Skeletal muscle satellite cell (primary cell): ENCODE measurements around the gene AGBL1.

Experiments
- H3K27me3 ChIP-seq: 2 replicates; pipeline ENCODE4 v1.7.0; 2013; ENCODE audit warnings: low read length; ENCODE audit not compliant: control insufficient read depth, insufficient read depth
- H3K36me3 ChIP-seq: 2 replicates; pipeline ENCODE4 v1.7.0; 2013; ENCODE audit warnings: mild to moderate bottlenecking, control low read depth, low read length; ENCODE audit not compliant: insufficient read depth
- H3K4me1 ChIP-seq: 2 replicates; pipeline ENCODE4 v1.7.0; 2013; ENCODE audit warnings: low read length; ENCODE audit not compliant: control insufficient read depth, insufficient read depth
- H3K4me2 ChIP-seq: 2 replicates; pipeline ENCODE4 v1.7.0; 2013; ENCODE audit warnings: mild to moderate bottlenecking, low read length
- H3K4me3 ChIP-seq: 2 replicates; pipeline ENCODE4 v1.7.0; 2013; ENCODE audit warnings: low read length
- H3K9ac ChIP-seq: 2 replicates; pipeline ENCODE4 v1.7.0; 2013; ENCODE audit warnings: mild to moderate bottlenecking, low read depth, low read length, moderate library complexity
- H3K9me3 ChIP-seq: replicated peaks from 2 replicates; pipeline ENCODE4 v1.7.0; 2013; ENCODE audit warnings: mild to moderate bottlenecking, control low read depth, low read length

AGBL1 gene

DNA sequence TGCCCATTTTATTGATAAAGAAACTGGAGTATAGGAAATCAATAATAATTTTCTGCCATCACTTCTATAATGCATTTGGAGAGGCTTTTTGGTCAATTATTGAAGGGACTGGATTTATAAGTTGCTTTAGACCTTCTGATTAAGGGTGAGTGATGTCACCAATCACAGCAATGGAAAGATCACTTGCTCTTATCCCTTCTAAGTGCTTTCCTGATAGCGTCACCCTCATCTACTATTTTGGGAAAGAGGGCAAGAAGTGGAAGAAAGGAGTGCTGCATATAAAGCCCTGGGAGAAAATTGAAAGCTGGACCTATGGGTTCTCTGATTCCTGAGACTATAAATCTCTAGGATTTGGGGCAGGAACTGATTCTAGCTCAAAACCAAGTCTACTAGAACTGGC, 771.3 kb downstream of the AGBL1 start:
- Histone ChIP-seq H3K27me3 (peaks cover 4% of the 10 kb centered on the region), H3K9ac (no peak overlapping the region), H3K4me2 (no peak overlapping the region), H3K9me3 (no peaks in the 10 kb centered on the region), H3K4me3 (no peak overlapping the region), H3K4me1 (peaks cover 8% of the 10 kb centered on the region), H3K36me3 (no peaks in the 10 kb centered on the region)

GRCh38 chr15:86852741-86853140, 773.1 kb downstream of the AGBL1 start:
- H3K36me3 ChIP-seq, result no peaks in the 10 kb centered on the region

DNA sequence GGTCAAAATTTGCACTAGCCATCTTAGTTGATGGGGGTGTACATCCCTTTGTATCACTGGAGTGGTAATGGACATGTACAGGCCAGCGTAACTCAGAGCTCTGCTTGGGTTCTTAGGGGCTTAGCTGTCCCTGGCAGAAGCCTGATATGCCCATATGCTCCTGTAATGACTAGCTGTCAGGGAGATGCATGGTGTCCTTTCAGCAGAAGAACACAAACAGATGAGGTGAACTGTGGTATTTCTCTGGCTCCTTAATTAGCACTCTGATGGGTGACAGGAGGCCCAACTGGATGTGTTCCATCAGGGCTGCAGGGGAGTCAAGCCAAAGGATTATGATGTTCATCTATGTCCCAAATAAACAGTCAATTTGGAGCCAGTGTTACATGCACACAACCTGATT, 774.5 kb downstream of the AGBL1 start:
- Histone ChIP-seq H3K4me1 (peaks cover 8% of the 10 kb centered on the region), H3K9ac (no peak overlapping the region), H3K9me3 (no peaks in the 10 kb centered on the region), H3K4me3 (no peak overlapping the region), H3K36me3 (no peaks in the 10 kb centered on the region), H3K27me3 (peaks cover under 1% of the 10 kb centered on the region), H3K4me2 (no peak overlapping the region)

More at GRCh38 chr15:86852741-86853140, 773.1 kb downstream of the AGBL1 start:
- H3K9me3 ChIP-seq, result no peaks in the 10 kb centered on the region
- no peak overlapping the region for H3K9ac ChIP-seq
- peaks cover 4% of the 10 kb centered on the region for H3K27me3 ChIP-seq
- H3K4me2 ChIP-seq, result no peak overlapping the region
- H3K4me3 ChIP-seq, result no peak overlapping the region
- H3K4me1 ChIP-seq, result peaks cover 8% of the 10 kb centered on the region

GRCh38 chr15:86855307-86856291, 775.9 kb downstream of the AGBL1 start:
- H3K4me2 ChIP-seq, result no peak overlapping the region
- H3K4me1 ChIP-seq, result peaks cover 8% of the 10 kb centered on the region
- no peaks in the 10 kb centered on the region for H3K36me3 ChIP-seq
- H3K27me3 ChIP-seq, result no peaks in the 10 kb centered on the region
- no peak overlapping the region for H3K9ac ChIP-seq
- H3K9me3 ChIP-seq, result no peaks in the 10 kb centered on the region
- H3K4me3 ChIP-seq, result no peak overlapping the region

DNA sequence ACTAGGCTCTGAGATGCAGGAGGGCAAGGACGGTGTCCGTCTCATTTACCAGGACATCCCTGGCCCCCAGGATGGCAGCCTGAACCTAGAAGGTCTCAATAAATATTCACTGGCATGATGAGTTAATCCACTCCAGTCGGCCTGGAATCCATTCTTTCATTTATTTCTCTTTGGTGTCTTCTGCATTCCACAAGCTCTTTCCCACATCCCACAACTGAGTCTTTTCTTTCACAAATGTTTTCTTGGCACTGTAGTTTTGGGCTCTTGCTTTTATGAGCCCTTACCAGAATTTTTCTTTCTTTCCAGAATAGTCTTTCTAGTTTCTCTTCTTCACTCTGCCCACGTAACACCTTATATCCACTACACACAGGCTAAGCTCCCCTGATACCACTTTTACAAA, 778.0 kb downstream of the AGBL1 start:
- Histone ChIP-seq H3K9ac (no peak overlapping the region), H3K27me3 (no peaks in the 10 kb centered on the region), H3K36me3 (no peaks in the 10 kb centered on the region), H3K4me1 (peaks cover 7% of the 10 kb centered on the region), H3K4me2 (no peak overlapping the region), H3K4me3 (no peak overlapping the region), H3K9me3 (no peaks in the 10 kb centered on the region)

DNA sequence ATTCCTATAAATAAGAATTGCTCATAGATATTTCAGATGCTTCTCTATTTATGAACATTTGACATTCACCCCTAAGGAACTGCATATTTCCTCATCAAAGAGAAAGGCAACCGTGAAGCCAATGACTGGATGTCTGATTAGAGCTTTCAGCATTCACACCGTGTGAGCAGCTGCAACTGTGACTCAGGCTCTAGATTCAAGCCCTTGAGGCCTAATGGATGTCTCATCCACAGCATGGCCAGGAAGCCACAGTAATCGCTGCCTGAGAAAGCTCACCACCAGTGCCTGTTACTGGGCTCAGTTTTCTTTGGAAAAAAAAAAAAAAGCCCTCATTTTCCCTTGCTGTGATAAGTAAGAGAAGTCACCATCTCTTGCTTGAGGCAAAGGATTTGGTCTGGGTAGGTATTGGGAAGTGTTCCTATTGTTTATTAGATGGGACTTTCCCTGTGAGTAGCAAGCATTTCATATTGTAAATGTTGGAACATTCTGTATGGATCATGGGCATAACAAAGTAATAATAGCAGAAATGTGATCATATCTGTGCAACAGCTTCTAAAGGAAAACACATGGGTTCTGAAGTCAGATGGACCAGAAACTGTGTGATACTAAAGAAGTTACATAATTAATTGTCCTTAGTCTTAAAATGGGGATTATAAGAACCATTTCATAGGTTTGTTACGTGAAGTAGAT, 783.7 kb downstream of the AGBL1 start:
- Histone ChIP-seq H3K36me3 (no peaks in the 10 kb centered on the region), H3K9me3 (no peaks in the 10 kb centered on the region), H3K4me3 (no peak overlapping the region), H3K4me2 (peak overlapping the region; percentile 37), H3K9ac (peak overlapping the region; percentile 45), H3K4me1 (peaks cover 42% of the 10 kb centered on the region), H3K27me3 (no peaks in the 10 kb centered on the region)

GRCh38 chr15:86865920-86866319, 786.2 kb downstream of the AGBL1 start:
- Histone ChIP-seq H3K9me3 (no peaks in the 10 kb centered on the region), H3K4me1 (peaks cover 42% of the 10 kb centered on the region), H3K36me3 (no peaks in the 10 kb centered on the region), H3K4me2 (peak overlapping the region; percentile 21), H3K9ac (peak overlapping the region; percentile 8), H3K4me3 (peak overlapping the region; percentile 26), H3K27me3 (no peaks in the 10 kb centered on the region)

GRCh38 chr15:86870846-86871245, 791.2 kb downstream of the AGBL1 start:
- Histone ChIP-seq H3K9ac (no peak overlapping the region), H3K27me3 (no peaks in the 10 kb centered on the region), H3K4me2 (no peak overlapping the region), H3K9me3 (no peaks in the 10 kb centered on the region), H3K4me1 (peaks cover 14% of the 10 kb centered on the region), H3K36me3 (no peaks in the 10 kb centered on the region), H3K4me3 (no peak overlapping the region)

GRCh38 chr15:86871964-86872363, 792.3 kb downstream of the AGBL1 start:
- H3K9me3 ChIP-seq, result no peaks in the 10 kb centered on the region
- no peak overlapping the region for H3K9ac ChIP-seq
- no peak overlapping the region for H3K4me2 ChIP-seq
- H3K4me1 ChIP-seq, result peaks cover 4% of the 10 kb centered on the region
- no peaks in the 10 kb centered on the region for H3K27me3 ChIP-seq
- no peak overlapping the region for H3K4me3 ChIP-seq
- H3K36me3 ChIP-seq, result no peaks in the 10 kb centered on the region

GRCh38 chr15:86872782-86873181, 793.1 kb downstream of the AGBL1 start:
- Histone ChIP-seq H3K4me1 (no peaks in the 10 kb centered on the region), H3K36me3 (no peaks in the 10 kb centered on the region), H3K4me3 (no peak overlapping the region), H3K27me3 (no peaks in the 10 kb centered on the region), H3K4me2 (no peak overlapping the region), H3K9ac (no peak overlapping the region), H3K9me3 (no peaks in the 10 kb centered on the region)

- Histone ChIP-seq H3K4me1 (no peaks in the 10 kb centered on the region), H3K4me2 (no peak overlapping the region), H3K9ac (no peak overlapping the region), H3K27me3 (no peaks in the 10 kb centered on the region), H3K9me3 (no peaks in the 10 kb centered on the region), H3K36me3 (no peaks in the 10 kb centered on the region), H3K4me3 (no peak overlapping the region)
These were observed 795.4 kb downstream of the AGBL1 start for GRCh38 chr15:86875067-86875466.
